ENCODE data around the gene RIMBP2. TPM values are rescaled to one million over a fixed set of nuclear protein-coding genes. Genes with fewer than 3 reads are reported as not detected.

RIMBP2 gene
- polyA plus RNA-seq, 1 of the 3 experiments (the other 2 are of a cell fraction) = 0.90 TPM

DNA sequence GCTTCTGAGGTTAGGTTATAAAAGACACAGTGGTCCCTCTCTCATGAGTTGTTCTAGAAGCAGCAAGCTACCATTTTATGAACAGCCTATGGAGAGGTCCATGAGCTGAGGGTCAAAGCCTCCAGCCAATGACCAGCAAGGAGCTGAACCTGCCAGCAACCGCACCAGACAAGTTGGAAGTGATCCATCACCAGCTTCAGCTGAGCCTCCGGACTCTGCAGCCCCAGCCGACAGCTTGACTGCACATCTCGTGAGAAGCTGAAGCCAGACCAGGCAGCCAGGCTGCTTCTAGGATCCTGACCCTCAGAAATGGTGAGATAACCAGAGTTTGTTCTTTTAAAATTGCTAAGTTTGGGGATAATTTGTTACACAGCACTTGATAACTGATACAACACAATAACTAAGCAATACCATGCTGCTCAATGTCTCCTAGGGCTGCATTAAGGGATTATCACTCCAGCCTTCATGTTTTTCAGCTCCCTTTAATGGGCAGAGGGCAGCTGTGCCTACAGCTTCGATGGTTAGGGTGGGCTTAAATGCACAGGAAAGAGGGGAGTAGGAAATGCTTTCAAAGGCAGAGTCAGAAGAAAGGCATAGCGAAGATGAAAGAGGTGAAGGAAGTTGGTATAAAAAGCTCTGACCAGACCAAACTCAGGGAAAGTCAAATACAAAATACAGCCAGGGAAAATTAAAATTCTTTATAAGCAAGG is 149.5 kb downstream of the RIMBP2 start:
- Histone ChIP-seq H3K4me1 (ENCODE audit: control insufficient read depth in 1 of 2, insufficient read depth in 2 of 2, low read depth in 1 of 2, low read length in 1 of 2) (peaks cover 0 to 25% of the 10 kb centered on the region in 2 experiments; a peak in 1 of 4 replicates), H3K36me3 (replicated peaks in 1 of 2; ENCODE audit: control insufficient read depth in 1 of 2, insufficient read depth in 2 of 2, low read length in 1 of 2) (no peaks in the 10 kb centered on the region), H3K27me3 (ENCODE audit: insufficient read depth) (no peaks in the 10 kb centered on the region), H4K20me1 (ENCODE audit: insufficient read depth) (no peaks in the 10 kb centered on the region), H3K4me3 (ENCODE audit: low read depth in 2 of 2, low read length in 1 of 2) (no peak overlapping the region; a peak in 1 of 4 replicates), H2AFZ (ENCODE audit: low read depth) (no peak overlapping the region), H3K4me2 (no peak overlapping the region), H3K79me2 (ENCODE audit: insufficient read depth) (no peaks in the 10 kb centered on the region), H3K27ac (ENCODE audit: low read depth in 2 of 2, low read length in 1 of 2) (no peak overlapping the region; a peak in 1 of 4 replicates), H3F3A (replicated peaks; ENCODE audit: insufficient read depth) (no peaks in the 10 kb centered on the region), H3K9me2 (no peaks in the 10 kb centered on the region), H3K9me3 (no peaks in the 10 kb centered on the region), H3K9ac (no peak overlapping the region)
- CTCF ChIA-PET = no interaction called here
- 18% methylated on average over 4 of the region's 6 CpGs for WGBS (ENCODE audit: low lambda C conversion rate)
- DNase-seq = no peak
- POLR2A ChIA-PET = interaction anchor here (0.7 kb wide), 1 partner anchor 151 kb away, joined by 3 read pairs; no protein-coding TSS in a partner anchor
- no peak for TF ChIP-seq TEAD4 (IDR thresholded peaks at IDR 0.05; ENCODE audit: borderline replicate concordance, insufficient read depth)
- no peak for TF ChIP-seq NFIC (IDR thresholded peaks at IDR 0.05; ENCODE audit: borderline replicate concordance)
- no peak for TF ChIP-seq NRF1 (IDR thresholded peaks at IDR 0.05; ENCODE audit: low read depth, low read length)
- no peak for TF ChIP-seq EZH2phosphoT487 (IDR thresholded peaks at IDR 0.05; ENCODE audit: borderline replicate concordance, low read depth)
- TF ChIP-seq TAF1 (IDR thresholded peaks at IDR 0.05; ENCODE audit: borderline replicate concordance, low read depth, low read length) = no peak
- no peak for TF ChIP-seq YY1 (IDR thresholded peaks at IDR 0.05; ENCODE audit: low read depth)
- TF ChIP-seq RAD21 (IDR thresholded peaks at IDR 0.05; ENCODE audit: low read length) = no peak
- no peak for TF ChIP-seq SMC3 (IDR thresholded peaks at IDR 0.05; ENCODE audit: low read depth, low read length)
- no peak for TF ChIP-seq MEF2A (IDR thresholded peaks at IDR 0.05; ENCODE audit: borderline replicate concordance, low read depth)
- TF ChIP-seq FOXJ3 (CRISPR knock-in tag; IDR thresholded peaks at IDR 0.05) = no peak
- TF ChIP-seq FOXM1 (IDR thresholded peaks at IDR 0.05; ENCODE audit: low read depth) = no peak
- no peak for TF ChIP-seq RFX5 (IDR thresholded peaks at IDR 0.05; ENCODE audit: low read length)
- TF ChIP-seq, protein P1, sequence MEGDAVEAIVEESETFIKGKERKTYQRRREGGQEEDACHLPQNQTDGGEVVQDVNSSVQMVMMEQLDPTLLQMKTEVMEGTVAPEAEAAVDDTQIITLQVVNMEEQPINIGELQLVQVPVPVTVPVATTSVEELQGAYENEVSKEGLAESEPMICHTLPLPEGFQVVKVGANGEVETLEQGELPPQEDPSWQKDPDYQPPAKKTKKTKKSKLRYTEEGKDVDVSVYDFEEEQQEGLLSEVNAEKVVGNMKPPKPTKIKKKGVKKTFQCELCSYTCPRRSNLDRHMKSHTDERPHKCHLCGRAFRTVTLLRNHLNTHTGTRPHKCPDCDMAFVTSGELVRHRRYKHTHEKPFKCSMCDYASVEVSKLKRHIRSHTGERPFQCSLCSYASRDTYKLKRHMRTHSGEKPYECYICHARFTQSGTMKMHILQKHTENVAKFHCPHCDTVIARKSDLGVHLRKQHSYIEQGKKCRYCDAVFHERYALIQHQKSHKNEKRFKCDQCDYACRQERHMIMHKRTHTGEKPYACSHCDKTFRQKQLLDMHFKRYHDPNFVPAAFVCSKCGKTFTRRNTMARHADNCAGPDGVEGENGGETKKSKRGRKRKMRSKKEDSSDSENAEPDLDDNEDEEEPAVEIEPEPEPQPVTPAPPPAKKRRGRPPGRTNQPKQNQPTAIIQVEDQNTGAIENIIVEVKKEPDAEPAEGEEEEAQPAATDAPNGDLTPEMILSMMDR (IDR thresholded peaks at IDR 0.05) = no peak
- TF ChIP-seq MXI1 (IDR thresholded peaks at IDR 0.05; ENCODE audit: low read depth, low read length) = no peak
- TF ChIP-seq, protein P2, sequence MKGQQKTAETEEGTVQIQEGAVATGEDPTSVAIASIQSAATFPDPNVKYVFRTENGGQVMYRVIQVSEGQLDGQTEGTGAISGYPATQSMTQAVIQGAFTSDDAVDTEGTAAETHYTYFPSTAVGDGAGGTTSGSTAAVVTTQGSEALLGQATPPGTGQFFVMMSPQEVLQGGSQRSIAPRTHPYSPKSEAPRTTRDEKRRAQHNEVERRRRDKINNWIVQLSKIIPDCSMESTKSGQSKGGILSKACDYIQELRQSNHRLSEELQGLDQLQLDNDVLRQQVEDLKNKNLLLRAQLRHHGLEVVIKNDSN (IDR thresholded peaks at IDR 0.05; ENCODE audit: borderline replicate concordance, low read depth) = no peak
- TF ChIP-seq RXRA (IDR thresholded peaks at IDR 0.05; ENCODE audit: borderline replicate concordance, low read depth) = no peak
- TF ChIP-seq, protein P3, sequence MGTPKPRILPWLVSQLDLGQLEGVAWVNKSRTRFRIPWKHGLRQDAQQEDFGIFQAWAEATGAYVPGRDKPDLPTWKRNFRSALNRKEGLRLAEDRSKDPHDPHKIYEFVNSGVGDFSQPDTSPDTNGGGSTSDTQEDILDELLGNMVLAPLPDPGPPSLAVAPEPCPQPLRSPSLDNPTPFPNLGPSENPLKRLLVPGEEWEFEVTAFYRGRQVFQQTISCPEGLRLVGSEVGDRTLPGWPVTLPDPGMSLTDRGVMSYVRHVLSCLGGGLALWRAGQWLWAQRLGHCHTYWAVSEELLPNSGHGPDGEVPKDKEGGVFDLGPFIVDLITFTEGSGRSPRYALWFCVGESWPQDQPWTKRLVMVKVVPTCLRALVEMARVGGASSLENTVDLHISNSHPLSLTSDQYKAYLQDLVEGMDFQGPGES (IDR thresholded peaks at IDR 0.05; ENCODE audit: low read depth, low read length) = no peak

Data from SK-N-SH (cell line).